Endothelial cell of umbilical vein (primary cell): ENCODE results near the gene NAP1L4. TPM values are rescaled to one million over a fixed set of nuclear protein-coding genes. Genes with fewer than 3 reads are reported as not detected.

ENCODE experiments used
- BruUV-seq: library from RNA; stranded (reverse); fragments of 400-500 nt; replicated peaks from 2 replicates; lab custom pipeline; 2021; lab: Mats Ljungman, UMichigan
- CTCF ChIA-PET: fragments of 300-600, 350-600 bp; sonication (Branson Sonifier 250); formaldehyde crosslinking; loops from one replicate; lab custom pipeline; 2021; ENCODE audit warnings: antibody characterized with exemption, inconsistent platforms; lab: Charles Lee
- POLR2A ChIA-PET: fragments of 300-600, 350-600 bp; sonication (Branson Sonifier 250); formaldehyde crosslinking; loops from one replicate; lab custom pipeline; 2021; ENCODE audit warnings: antibody characterized with exemption, inconsistent platforms; lab: Charles Lee
- DNase-seq: peaks from one replicate; pipeline ENCODE4 v3.0.0-alpha.2; 2011; ENCODE audit warnings: low read depth, low spot score
- FAIRE-seq: peaks from 2 replicates; lab custom pipeline; 2011; peaks lifted over from hg19 to GRCh38; lab: Jason Lieb, UNC
- H2AFZ ChIP-seq: 2 replicates; pipeline ENCODE4 v1.6.0; 2012; ENCODE audit warnings: low read depth, low read length, control low read depth, inconsistent platforms
- H3K27ac ChIP-seq: 2 replicates; pipeline ENCODE4 v1.5.1; 2011; ENCODE audit warnings: low read depth, mild to moderate bottlenecking, control low read depth, low read length, moderate library complexity; ENCODE audit not compliant: insufficient read depth
- H3K27me3 ChIP-seq, 2 experiments: 2 replicates each; pipeline versions ENCODE4 v1.6.0 to v1.6.1; 2011; ENCODE audit warnings: low read length in 2 of 2, mixed read lengths in 1 of 2; ENCODE audit not compliant: control insufficient read depth in 2 of 2, insufficient read depth in 2 of 2
- H3K36me3 ChIP-seq, 2 experiments: 2 replicates in 1 of 2; 3 replicates in 1 of 2; pipeline ENCODE4 v1.5.1; 2011; ENCODE audit warnings: low read length in 2 of 2, mild to moderate bottlenecking in 1 of 2, moderate library complexity in 1 of 2; ENCODE audit not compliant: control insufficient read depth in 2 of 2, insufficient read depth in 2 of 2; ENCODE audit errors: extremely low read depth in 1 of 2
- H3K4me1 ChIP-seq: 3 replicates; pipeline ENCODE4 v1.5.1; 2011; ENCODE audit warnings: mild to moderate bottlenecking, low read length; ENCODE audit not compliant: control insufficient read depth, insufficient read depth; ENCODE audit errors: extremely low read depth
- H3K4me2 ChIP-seq: 2 replicates; pipeline ENCODE4 v1.6.1; 2011; ENCODE audit warnings: low read length, control low read depth, mixed read lengths; ENCODE audit not compliant: insufficient read depth
- H3K4me3 ChIP-seq, 3 experiments: fragments of 200-600 bp in 1 of 3; sonication (generic), shearing (Covaris generic) in 1 of 3; replicated peaks in 1 of 3; 2 replicates each; pipeline ENCODE4 v1.5.1; 2011 to 2016; ENCODE audit warnings: control low read depth in 3 of 3, low read length in 3 of 3, mild to moderate bottlenecking in 2 of 3, inconsistent platforms in 1 of 3, low read depth in 1 of 3, moderate library complexity in 1 of 3; ENCODE audit not compliant: insufficient read depth in 1 of 3
- H3K79me2 ChIP-seq: 2 replicates; pipeline ENCODE4 v1.6.0; 2012; ENCODE audit warnings: low read length, inconsistent platforms; ENCODE audit not compliant: control insufficient read depth, insufficient read depth
- H3K9ac ChIP-seq: replicated peaks from 2 replicates; pipeline ENCODE3; 2011; ENCODE audit warnings: low read length, control low read depth; ENCODE audit not compliant: insufficient read depth; ENCODE audit errors: extremely low read depth
- H3K9me1 ChIP-seq: replicated peaks from 3 replicates; pipeline ENCODE4 v1.6.0; 2011; ENCODE audit warnings: mild to moderate bottlenecking, low read length; ENCODE audit not compliant: control insufficient read depth, insufficient read depth; ENCODE audit errors: extremely low read depth
- H3K9me3 ChIP-seq: replicated peaks from 2 replicates; pipeline ENCODE4 v1.5.1; 2012; ENCODE audit warnings: low read length, inconsistent platforms; ENCODE audit not compliant: control insufficient read depth, insufficient read depth
- H4K20me1 ChIP-seq: replicated peaks from 2 replicates; pipeline ENCODE3; 2011; ENCODE audit warnings: mild to moderate bottlenecking, low read length; ENCODE audit not compliant: control insufficient read depth, insufficient read depth; ENCODE audit errors: extremely low read depth
- EZH2 ChIP-seq: IDR thresholded peaks from 2 replicates; pipeline ENCODE4 v1.6.1; 2012; ENCODE audit warnings: borderline replicate concordance, low read depth, mild to moderate bottlenecking, moderate library complexity, low read length, inconsistent platforms; ENCODE audit not compliant: severe bottlenecking
- FOS ChIP-seq: IDR thresholded peaks from 2 replicates; pipeline ENCODE4 v1.6.1; 2011; ENCODE audit warnings: mild to moderate bottlenecking, low read length, moderate library complexity, borderline replicate concordance; ENCODE audit not compliant: insufficient read depth
- GATA2 ChIP-seq: IDR thresholded peaks from 2 replicates; pipeline ENCODE4 v1.7.0; 2011; ENCODE audit warnings: low read depth, mild to moderate bottlenecking, moderate library complexity, mixed read lengths, low read length; ENCODE audit not compliant: insufficient read length, insufficient read depth
- JUN ChIP-seq: IDR thresholded peaks from 2 replicates; pipeline ENCODE4 v1.6.1; 2011; ENCODE audit warnings: borderline replicate concordance, low read depth; ENCODE audit not compliant: insufficient read length, insufficient read depth
- MYC ChIP-seq: IDR thresholded peaks from one replicate; pipeline ENCODE4 v1.6.1; 2011; ENCODE audit warnings: mild to moderate bottlenecking, low read depth, low read length
- POLR2A ChIP-seq: IDR thresholded peaks from 2 replicates; pipeline ENCODE4 v1.6.1; 2012; ENCODE audit warnings: low read depth, mild to moderate bottlenecking, control low read depth, low read length
- POLR2AphosphoS5 ChIP-seq: IDR thresholded peaks from 2 replicates; pipeline ENCODE4 v1.6.1; 2012; ENCODE audit warnings: low read depth, mild to moderate bottlenecking, control low read depth, low read length, moderate library complexity; ENCODE audit not compliant: insufficient read depth
- dilution Hi-C: fragments of 300-500 bp; cut with MboI; formaldehyde crosslinking; loops from one replicate; pipeline ENCODE4 v1.15.0; 2019; ENCODE audit warnings: low sequenced_read_pairs; ENCODE audit not compliant: extremely low pct_ligation_motif_present
- intact Hi-C: fragments of 100-400 bp; cut with micrococcal nuclease; formaldehyde crosslinking; loops from one replicate; pipeline ENCODE4 v1.10.0; 2022
- polyA plus RNA-seq, 4 experiments: library from polyadenylated mRNA; depleted of rRNA in 3 of 4; stranded (reverse) in 3 of 4; unstranded in 1 of 4; fragments of >200 nt; gene quantifications; 2 replicates each; pipeline versions ENCODE4 v1.2.1 to v1.2.3, GENCODE V29; 2011 to 2012; ENCODE audit warnings: missing spikeins in 1 of 4
- total RNA-seq: library from RNA; stranded (reverse); gene quantifications from 2 replicates; pipeline ENCODE4 v1.2.3, GENCODE V29; 2021
- TF ChIP-seq, protein P1 (sequence below): IDR thresholded peaks from 2 replicates; pipeline ENCODE4 v1.6.1; 2011; ENCODE audit not compliant: insufficient read depth, insufficient read length
- TF ChIP-seq, protein P2 (sequence below), 2 donors: IDR thresholded peaks; 1 replicate in 1 of 2; 2 replicates in 1 of 2; pipeline ENCODE4 v1.5.1; 2011; ENCODE audit warnings: low read length in 2 of 2, mild to moderate bottlenecking in 2 of 2, moderate library complexity in 2 of 2, control low read depth in 1 of 2, inconsistent platforms in 1 of 2, low read depth in 1 of 2; ENCODE audit not compliant: insufficient read depth in 1 of 2; ENCODE audit errors: extremely low read depth in 1 of 2

NAP1L4 gene
- total and polyA plus RNA-seq, 2 donors (not counting 3 experiments of a cell fraction or from before 2014, with no cell fraction given) = 100.0 to 177 TPM

DNA sequence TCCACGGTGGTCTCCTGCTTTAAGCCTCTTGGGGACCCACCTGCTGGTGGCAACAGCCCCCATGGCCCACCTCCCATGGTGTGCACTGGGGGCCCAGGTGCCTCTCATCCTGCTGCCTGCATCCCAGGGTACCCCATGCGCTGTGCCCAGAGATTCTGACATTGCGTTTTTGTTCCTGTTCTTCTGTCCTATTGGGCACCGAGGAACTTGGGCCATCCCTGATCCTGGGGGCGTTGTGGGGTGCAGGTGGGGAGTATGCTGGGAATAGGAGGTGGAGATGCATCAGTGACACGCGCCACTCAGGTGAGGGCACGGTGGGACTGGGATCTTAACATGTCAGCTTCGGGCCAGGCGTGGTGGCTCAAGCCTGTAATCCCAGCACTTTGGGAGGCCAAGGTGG is 12.4 kb upstream of the NAP1L4 start:
- no peak for TF ChIP-seq POLR2AphosphoS5
- TF ChIP-seq, protein P1, sequence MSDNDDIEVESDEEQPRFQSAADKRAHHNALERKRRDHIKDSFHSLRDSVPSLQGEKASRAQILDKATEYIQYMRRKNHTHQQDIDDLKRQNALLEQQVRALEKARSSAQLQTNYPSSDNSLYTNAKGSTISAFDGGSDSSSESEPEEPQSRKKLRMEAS = no peak
- no peak for TF ChIP-seq GATA2
- TF ChIP-seq MYC = no peak
- no peak for TF ChIP-seq JUN
- TF ChIP-seq POLR2A = no peak
- no peak for TF ChIP-seq EZH2
- TF ChIP-seq, protein P2, sequence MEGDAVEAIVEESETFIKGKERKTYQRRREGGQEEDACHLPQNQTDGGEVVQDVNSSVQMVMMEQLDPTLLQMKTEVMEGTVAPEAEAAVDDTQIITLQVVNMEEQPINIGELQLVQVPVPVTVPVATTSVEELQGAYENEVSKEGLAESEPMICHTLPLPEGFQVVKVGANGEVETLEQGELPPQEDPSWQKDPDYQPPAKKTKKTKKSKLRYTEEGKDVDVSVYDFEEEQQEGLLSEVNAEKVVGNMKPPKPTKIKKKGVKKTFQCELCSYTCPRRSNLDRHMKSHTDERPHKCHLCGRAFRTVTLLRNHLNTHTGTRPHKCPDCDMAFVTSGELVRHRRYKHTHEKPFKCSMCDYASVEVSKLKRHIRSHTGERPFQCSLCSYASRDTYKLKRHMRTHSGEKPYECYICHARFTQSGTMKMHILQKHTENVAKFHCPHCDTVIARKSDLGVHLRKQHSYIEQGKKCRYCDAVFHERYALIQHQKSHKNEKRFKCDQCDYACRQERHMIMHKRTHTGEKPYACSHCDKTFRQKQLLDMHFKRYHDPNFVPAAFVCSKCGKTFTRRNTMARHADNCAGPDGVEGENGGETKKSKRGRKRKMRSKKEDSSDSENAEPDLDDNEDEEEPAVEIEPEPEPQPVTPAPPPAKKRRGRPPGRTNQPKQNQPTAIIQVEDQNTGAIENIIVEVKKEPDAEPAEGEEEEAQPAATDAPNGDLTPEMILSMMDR (IDR thresholded peaks at IDR 0.05; ENCODE audit: extremely low read depth in 1 of 2, insufficient read depth in 1 of 2, low read depth in 1 of 2, low read length in 2 of 2) = no peak
- no peak for TF ChIP-seq FOS
- no peak overlapping the region for H3K9ac ChIP-seq
- H3K4me1 ChIP-seq = no peaks in the 10 kb centered on the region
- peaks cover 5 to 38% of the 10 kb centered on the region in 2 experiments for H3K36me3 ChIP-seq
- DNase-seq = no peak
- BruUV-seq = no TSS peak
- no peak overlapping the region for H3K27ac ChIP-seq
- H3K27me3 ChIP-seq = no peaks in the 10 kb centered on the region
- H4K20me1 ChIP-seq = no peaks in the 10 kb centered on the region
- ChIA-PET CTCF (interaction anchor here (1.4 kb wide), 1 partner anchor 17 kb away, joined by 4 read pairs; no protein-coding TSS in a partner anchor), POLR2A (no interaction called here)
- H3K79me2 ChIP-seq = no peaks in the 10 kb centered on the region
- no peaks in the 10 kb centered on the region for H3K9me1 ChIP-seq
- H2AFZ ChIP-seq = no peak overlapping the region
- H3K4me2 ChIP-seq = no peak overlapping the region
- FAIRE-seq = no peak
- dilution Hi-C loops = no loop called here
- H3K4me3 ChIP-seq = no peak overlapping the region
- intact Hi-C loops = no loop called here
- H3K9me3 ChIP-seq = no peaks in the 10 kb centered on the region
